NCI-H1105 (cell line): ENCODE data around the gene FSD1L.
"Not testable (repeated sequence)": the region's sequence is repeated elsewhere in the genome, so short reads cannot be mapped to it uniquely, and the experiment has no call there.

Experiments used
- DNase-seq: peaks from one replicate; lab custom pipeline; 2025; lab: John Stamatoyannopoulos, UW

The FSD1L gene

GRCh38 chr9:105557804-105558610 lies 110.2 kb downstream of the FSD1L start, which contains the start of gene FKTN:
TSS of gene FKTN (plus strand) at chr9:105558131. CDS start at chr9:105575033, 16,902 bp downstream.
- DNase-seq: peak; percentile 59

- no peak for DNase-seq
These were observed 124.6 kb downstream of the FSD1L start for GRCh38 chr9:105572455-105572854.

GRCh38 chr9:105579952-105580351 lies 132.1 kb downstream of the FSD1L start:
- not testable (repeated sequence) for DNase-seq

GRCh38 chr9:105581550-105581949 lies 133.7 kb downstream of the FSD1L start:
- DNase-seq: not testable (repeated sequence)

GRCh38 chr9:105593145-105593544 lies 145.3 kb downstream of the FSD1L start:
- no peak for DNase-seq
